Fibroblast of the conjunctiva (primary cell): ENCODE measurements around the gene LSM7.

Experiments
- DNase-seq: peaks from one replicate; pipeline ENCODE4 v3.0.0-alpha.2; 2010; ENCODE audit warnings: low read depth

LSM7 gene

DNA sequence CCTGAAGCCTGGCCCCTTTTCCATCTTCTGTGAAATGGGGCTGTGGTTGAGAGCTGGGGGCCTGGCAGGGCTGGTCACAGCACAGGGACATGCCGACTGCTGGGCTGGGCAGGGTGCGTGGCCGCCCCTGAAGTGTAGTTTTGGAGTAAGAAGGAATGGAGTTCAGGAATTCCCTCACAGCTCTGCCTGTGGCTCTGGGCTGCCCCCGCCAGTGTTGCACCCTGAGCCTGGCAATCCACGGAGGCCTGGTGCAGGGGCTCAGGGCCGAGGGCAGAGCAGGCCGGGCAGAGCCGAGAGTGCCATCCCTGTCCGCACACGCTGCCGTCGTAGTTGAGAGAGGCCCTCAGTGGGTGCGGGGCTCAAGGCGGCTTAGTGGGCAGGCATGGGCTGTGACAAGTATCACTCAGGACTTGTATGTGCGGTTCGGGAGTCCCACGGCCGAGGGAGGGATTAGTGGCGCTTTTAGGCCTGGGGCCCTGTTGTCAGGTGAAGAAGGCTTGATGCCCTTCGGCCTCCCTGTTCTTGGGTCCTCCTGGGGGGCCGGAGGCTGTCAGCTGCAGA lies 9.7 kb upstream of the LSM7 start:
- DNase-seq, result no peak

DNA sequence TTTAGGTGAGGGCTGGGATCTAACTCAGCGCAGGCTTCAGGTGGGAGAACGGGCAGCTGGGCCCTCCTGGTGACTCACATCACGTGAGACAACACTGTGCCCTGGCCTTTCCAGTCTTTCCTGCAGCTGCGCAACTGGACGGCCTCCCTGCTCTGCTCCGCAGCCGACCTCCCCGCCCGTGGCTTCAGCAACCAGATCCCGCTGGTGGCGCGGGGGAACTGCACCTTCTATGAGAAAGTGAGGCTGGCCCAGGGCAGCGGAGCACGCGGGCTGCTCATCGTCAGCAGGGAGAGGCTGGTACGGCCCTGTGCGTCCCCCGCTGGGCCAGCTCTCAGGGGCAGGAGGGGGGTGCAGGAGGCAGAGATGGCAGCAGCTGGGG lies 8.9 kb upstream of the LSM7 start:
- DNase-seq, result peak; percentile 41

DNA sequence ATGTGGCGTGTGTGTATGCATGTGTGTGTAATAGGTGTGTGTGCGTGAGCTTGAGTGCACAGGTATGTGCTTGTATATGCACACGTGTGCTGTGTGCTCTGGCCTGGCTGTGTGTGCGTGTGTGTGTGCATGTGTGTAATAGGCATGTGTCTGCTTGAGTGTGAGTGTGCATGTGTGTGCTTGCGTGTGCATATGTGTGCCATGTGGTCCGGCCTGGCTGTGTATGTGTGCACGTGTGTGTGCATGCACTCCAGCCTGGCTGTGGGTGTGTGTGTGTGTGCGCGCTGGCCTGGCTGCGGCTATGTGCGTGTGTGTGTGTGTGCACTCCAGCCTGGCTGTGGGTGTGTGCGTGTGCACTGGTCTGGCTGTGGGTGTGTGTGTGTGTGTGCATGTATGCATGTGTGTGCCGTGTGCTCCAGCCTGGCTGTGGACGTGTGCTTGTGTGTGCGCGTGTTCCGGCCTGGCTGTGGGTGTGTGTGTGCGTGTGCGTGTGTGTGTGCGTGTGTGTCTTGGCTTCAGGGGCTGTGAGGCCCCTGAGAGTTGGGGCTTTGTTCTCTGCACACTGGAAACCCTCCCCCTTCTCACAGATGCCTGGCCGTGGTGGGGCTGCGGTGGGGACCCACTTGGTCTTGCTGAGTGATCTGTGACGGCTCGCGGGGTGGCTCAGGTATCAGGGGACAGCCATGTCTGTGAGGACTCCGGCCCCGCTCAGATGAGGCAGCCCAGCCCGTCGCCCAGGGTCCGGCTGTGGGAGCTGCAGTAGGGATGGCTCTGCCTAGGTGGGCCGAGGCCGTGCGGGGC lies 8.3 kb upstream of the LSM7 start:
- no peak for DNase-seq

- DNase-seq, result no peak
Observed at GRCh38 chr19:2335848-2336247, 7.5 kb upstream of the LSM7 start.

DNA sequence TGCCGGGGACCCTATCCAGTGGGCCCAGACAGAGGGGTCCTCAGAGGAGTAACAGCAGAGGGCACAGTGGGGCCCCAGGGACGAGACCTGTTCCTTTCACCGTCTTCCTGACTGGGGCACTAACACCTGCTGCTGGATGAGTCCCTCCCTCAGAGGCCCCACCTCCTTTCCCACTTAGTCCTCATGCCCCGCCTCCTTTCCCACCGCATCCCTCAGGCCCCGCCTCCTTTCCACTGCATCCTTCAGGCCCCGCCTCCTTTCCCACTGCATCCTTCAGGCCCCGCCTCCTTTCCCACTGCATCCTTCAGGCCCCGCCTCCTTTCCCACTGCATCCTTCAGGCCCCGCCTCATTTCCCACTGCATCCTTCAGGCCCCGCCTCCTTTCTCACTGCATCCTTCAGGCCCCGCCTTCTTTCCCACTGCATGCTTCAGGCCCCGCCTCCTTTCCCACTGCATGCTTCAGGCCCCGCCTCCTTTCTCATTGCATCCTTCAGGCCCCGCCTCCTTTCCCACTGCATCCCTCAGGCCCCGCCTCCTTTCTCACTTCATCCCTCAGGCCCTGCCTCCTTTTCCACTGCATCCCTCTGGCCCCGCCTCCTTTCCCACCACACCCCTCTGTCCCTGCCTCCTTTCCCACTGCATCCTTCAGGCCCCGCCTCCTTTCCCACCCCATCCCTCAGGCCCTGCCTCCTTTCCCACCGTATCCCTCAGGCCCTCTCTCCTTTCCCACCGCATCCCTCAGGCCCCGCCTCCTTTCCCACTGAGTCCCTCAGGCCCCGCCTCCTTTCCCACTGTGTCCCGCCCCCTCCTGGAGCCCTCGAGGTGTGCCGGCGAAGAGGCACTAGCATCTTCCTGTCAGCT lies 6.8 kb upstream of the LSM7 start:
- no peak for DNase-seq

- DNase-seq, result no peak
Observed at GRCh38 chr19:2334426-2334825, 6.0 kb upstream of the LSM7 start.

GRCh38 chr19:2333807-2334211 lies 5.4 kb upstream of the LSM7 start:
- DNase-seq, result no peak

- DNase-seq, result no peak
Observed at GRCh38 chr19:2333027-2333806, 4.8 kb upstream of the LSM7 start.

- no peak for DNase-seq
Observed at GRCh38 chr19:2332341-2333026, 4.1 kb upstream of the LSM7 start.

GRCh38 chr19:2331601-2332246 lies 3.3 kb upstream of the LSM7 start:
- DNase-seq, result no peak

DNA sequence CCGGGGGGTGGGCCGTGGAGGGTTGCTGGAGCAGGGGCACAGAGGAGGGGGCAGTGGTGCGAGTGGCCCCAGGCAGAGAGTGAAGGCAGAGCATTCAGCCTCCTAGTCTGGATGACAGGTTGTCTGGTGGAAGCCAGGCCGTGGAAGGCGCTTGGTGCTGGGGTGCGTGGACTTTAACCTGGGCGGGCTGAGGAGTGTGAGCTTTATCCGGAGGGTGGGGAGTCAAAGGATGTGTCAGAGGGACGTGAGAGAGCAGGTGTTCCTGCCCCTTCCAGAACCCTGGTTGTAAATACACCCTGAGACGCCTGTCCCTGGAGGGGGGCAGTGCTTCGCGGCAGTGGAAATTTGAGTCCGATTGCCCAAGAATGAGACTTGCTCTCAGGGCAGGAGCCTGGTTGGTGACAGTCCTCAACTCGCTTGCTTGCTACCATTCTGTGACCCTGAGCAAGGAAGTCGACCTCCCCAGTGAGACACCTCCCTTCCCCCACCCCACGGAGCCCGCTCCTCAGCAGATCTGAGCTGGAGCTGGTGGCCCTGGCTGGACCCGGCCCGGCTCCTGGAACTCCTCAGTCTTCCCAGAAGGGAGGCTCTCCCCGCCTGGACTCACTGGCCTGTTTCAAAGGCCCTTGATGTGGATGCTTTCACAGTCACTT lies 2.4 kb upstream of the LSM7 start:
- DNase-seq, result no peak

- no peak for DNase-seq
Observed at GRCh38 chr19:2330255-2330631, 1.9 kb upstream of the LSM7 start.

DNA sequence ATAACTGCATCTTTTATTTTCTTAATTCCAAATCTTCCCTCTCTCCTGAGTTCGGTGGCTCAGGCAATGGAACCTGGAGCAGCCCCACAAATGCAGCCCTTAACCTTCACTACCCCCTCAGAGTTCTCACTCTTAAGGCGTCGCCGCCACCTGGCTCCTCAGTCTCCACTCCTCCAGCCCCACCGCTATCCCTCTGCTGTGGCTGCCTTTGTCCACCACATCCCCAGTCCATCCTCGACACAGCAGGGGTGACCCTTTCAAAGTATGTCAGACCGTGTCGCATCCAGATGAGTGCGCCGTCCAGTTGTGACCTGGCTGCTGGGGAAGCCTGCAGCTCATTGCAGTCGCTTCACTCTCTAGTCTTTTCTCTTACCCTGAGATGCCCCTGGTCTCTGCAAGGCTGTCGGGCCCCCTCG lies 1.1 kb upstream of the LSM7 start:
- no peak for DNase-seq

GRCh38 chr19:2329149-2329478 lies 728 bp upstream of the LSM7 start:
- DNase-seq, result no peak

GRCh38 chr19:2327773-2328400 lies 499 bp downstream of the LSM7 start:
- peak; percentile 57 for DNase-seq

DNA sequence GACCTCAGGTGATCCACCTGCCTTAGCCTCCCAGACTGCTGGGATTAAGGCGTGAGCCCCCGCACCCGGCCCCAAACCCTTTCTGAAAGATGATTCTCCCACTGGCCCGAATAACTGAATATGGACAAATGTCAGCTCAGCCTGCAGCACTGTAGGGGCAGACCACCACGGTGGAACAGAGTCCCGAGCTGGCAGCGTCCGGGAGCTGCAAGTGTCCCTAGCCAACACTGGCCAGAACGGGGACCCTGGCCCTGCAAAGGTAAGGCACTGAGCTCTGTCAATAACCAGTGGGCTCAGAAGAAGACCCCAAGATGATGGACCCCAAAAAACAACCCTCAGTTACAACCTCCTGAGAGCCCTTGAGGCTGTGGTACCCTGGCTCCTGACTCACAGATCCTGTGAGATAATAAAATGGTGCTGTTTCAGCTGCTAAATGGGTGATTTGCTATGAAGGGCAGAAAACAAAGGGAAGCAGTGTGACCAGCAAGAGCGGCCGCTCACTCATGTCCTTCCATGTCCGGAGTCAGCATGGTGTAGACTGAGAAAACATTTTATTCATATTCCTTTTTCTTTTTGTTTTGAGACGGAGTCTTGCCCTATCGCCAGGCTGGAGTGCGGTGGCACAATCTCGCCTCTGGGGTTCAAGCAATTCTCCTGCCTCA lies 1.6 kb downstream of the LSM7 start:
- DNase-seq, result no peak

GRCh38 chr19:2325281-2326046 lies 2.9 kb downstream of the LSM7 start:
- DNase-seq, result no peak

GRCh38 chr19:2324220-2324948 lies 4.0 kb downstream of the LSM7 start:
- no peak for DNase-seq
